A549 (cell line): ENCODE measurements around the gene PIP5K1B.

Experiments used
- CHD2 ChIP-seq: fragments of 150-350 bp; IDR thresholded peaks from 2 replicates; pipeline ENCODE4 v1.6.1; 2014; ENCODE audit warnings: low read length; ENCODE audit not compliant: partially characterized antibody
- CTCF ChIP-seq: fragments of >200 bp; sonication (Bioruptor Twin); formaldehyde crosslinking; IDR thresholded peaks from 3 replicates; pipeline ENCODE4 v1.5.1; 2016
- RCOR1 ChIP-seq: fragments of 150-350 bp; IDR thresholded peaks from 2 replicates; pipeline ENCODE4 v1.6.1; 2014; ENCODE audit warnings: antibody characterized with exemption, low read length, low read depth
- REST ChIP-seq: fragments of 200-600 bp; sonication (generic); IDR thresholded peaks from 2 replicates; pipeline ENCODE4 v1.6.1; 2016; ENCODE audit warnings: antibody characterized with exemption, mild to moderate bottlenecking, moderate library complexity

- TF ChIP-seq REST: no peak
- TF ChIP-seq RCOR1: no peak
- no peak for TF ChIP-seq CTCF
- TF ChIP-seq CHD2: no peak
Measured at GRCh38 chr9:69034071-69034470, 329.0 kb downstream of the PIP5K1B start.
